Uterus (tissue), 4 donors: ENCODE results near the gene SPTLC2. TPM values are rescaled to one million over a fixed set of nuclear protein-coding genes. Genes with fewer than 3 reads are reported as not detected.

Experiments
- DNase-seq, 2 donors: peaks; one replicate each; pipeline ENCODE4 v3.0.0-alpha.2; 2019 to 2020
- H3K27ac ChIP-seq, 2 donors: fragments of 200-600 bp; sonication (generic); 1 replicate in 1 of 2; 2 replicates in 1 of 2; pipeline ENCODE4 v1.5.1; 2016 to 2018
- H3K27me3 ChIP-seq, 2 donors: fragments of 200-600 bp; sonication (generic); one replicate each; pipeline ENCODE4 v1.5.1; 2018 to 2019; ENCODE audit warnings: control low read depth in 1 of 2
- H3K36me3 ChIP-seq, 2 donors: fragments of 200-600 bp; sonication (generic); one replicate each; pipeline ENCODE4 v1.5.1; 2019; ENCODE audit warnings: control low read depth in 1 of 2
- H3K4me1 ChIP-seq, 2 donors: fragments of 200-600 bp; sonication (generic); one replicate each; pipeline ENCODE4 v1.5.1; 2018 to 2019; ENCODE audit warnings: control low read depth in 1 of 2
- H3K4me3 ChIP-seq, 2 donors: fragments of 200-600 bp; sonication (generic); 1 replicate in 1 of 2; 2 replicates in 1 of 2; pipeline ENCODE4 v1.5.1; 2018 to 2019; ENCODE audit warnings: mild to moderate bottlenecking in 1 of 2
- H3K9me3 ChIP-seq, 2 donors: fragments of 200-600 bp; sonication (generic); one replicate each; pipeline ENCODE4 v1.5.1; 2019; ENCODE audit warnings: control low read depth in 1 of 2
- POLR2A ChIP-seq, 2 donors: fragments of 450-650 bp; IDR thresholded peaks; one replicate each; pipeline ENCODE4 v1.6.1; 2016; ENCODE audit warnings: antibody characterized with exemption in 2 of 2, mild to moderate bottlenecking in 1 of 2, moderate library complexity in 1 of 2
- intact Hi-C: fragments of 100-400 bp; cut with DNase I; formaldehyde crosslinking; loops from one replicate; pipeline ENCODE4 v1.15.1; 2023; ENCODE audit warnings: low total_unique reads
- total RNA-seq, 4 donors: library from RNA; depleted of rRNA in 3 of 4; stranded (reverse); fragments of >200 nt in 3 of 4; gene quantifications; one replicate each; pipeline versions ENCODE4 v1.1.0 to v1.2.4, GENCODE V29; 2014 to 2023
- TF ChIP-seq, protein P1 (sequence below), 4 experiments: fragments of 200-600 bp in 2 of 4; fragments of 450-650 bp in 2 of 4; sonication (generic) in 2 of 4; IDR thresholded peaks; one replicate each; pipeline ENCODE4 v1.5.1; 2016 to 2019; ENCODE audit warnings: antibody characterized with exemption in 4 of 4, mild to moderate bottlenecking in 2 of 4, moderate library complexity in 1 of 4
- donor health status: DM: yes; HTN: yes; CAD: no.

Gene SPTLC2
- total RNA-seq, 4 donors from 2014 or later: 12.3 to 64.2 (median 32.1) TPM

DNA sequence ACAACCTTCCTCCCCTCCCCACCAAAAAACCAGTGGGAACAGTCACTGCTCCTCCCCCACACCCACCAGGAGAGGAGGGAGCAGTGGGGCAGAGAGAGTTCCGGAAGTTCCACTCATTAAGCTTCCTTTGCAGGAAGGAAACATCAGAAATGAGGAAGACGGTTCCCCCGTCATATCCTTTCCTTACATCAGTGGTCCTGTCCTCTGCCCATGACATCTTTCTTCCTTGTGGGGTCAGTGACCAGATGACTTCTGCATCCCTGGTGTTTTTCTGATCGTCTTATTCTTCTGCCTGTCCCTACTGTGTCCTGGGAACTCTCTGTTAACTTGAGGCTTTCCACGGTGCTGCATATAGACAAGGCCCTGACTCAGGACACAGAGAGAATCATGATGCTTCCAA lies 40.8 kb upstream of the SPTLC2 start:
- Histone ChIP-seq H3K4me1 (no peaks in the 10 kb centered on the region), H3K4me3 (no peak overlapping the region), H3K27me3 (no peaks in the 10 kb centered on the region), H3K27ac (no peak overlapping the region), H3K36me3 (no peaks in the 10 kb centered on the region), H3K9me3 (no peaks in the 10 kb centered on the region)
- no peak for TF ChIP-seq POLR2A (IDR thresholded peaks at IDR 0.05)
- TF ChIP-seq, protein P1, sequence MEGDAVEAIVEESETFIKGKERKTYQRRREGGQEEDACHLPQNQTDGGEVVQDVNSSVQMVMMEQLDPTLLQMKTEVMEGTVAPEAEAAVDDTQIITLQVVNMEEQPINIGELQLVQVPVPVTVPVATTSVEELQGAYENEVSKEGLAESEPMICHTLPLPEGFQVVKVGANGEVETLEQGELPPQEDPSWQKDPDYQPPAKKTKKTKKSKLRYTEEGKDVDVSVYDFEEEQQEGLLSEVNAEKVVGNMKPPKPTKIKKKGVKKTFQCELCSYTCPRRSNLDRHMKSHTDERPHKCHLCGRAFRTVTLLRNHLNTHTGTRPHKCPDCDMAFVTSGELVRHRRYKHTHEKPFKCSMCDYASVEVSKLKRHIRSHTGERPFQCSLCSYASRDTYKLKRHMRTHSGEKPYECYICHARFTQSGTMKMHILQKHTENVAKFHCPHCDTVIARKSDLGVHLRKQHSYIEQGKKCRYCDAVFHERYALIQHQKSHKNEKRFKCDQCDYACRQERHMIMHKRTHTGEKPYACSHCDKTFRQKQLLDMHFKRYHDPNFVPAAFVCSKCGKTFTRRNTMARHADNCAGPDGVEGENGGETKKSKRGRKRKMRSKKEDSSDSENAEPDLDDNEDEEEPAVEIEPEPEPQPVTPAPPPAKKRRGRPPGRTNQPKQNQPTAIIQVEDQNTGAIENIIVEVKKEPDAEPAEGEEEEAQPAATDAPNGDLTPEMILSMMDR (IDR thresholded peaks at IDR 0.05): no peak
- intact Hi-C loops: no loop called here
- no peak for DNase-seq

DNA sequence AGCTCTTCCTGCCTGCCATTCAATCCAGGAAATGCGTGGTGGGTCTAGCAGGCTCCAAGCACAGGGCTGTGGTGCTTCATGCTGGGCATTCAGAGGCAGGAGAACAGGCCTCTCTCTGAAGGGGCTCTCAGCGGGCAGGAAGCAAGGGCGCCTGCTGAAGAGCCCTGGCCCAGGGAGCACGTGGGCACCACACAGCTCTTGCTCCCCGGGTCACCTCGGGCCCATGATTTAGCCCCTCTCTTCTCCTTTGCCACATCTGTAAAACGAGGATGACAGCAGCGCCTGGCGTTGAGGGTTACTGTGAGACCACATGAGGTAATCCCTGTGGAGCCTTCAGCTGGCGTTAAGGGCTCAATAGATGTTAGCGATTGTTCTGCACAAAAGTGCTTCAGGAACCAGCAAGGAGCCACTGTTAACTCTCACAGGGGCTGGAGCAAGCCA lies 37.6 kb upstream of the SPTLC2 start:
- no peak overlapping the region for H3K27ac ChIP-seq
- DNase-seq: no peak
- no peaks in the 10 kb centered on the region for H3K27me3 ChIP-seq
- H3K9me3 ChIP-seq: no peaks in the 10 kb centered on the region
- no peaks in the 10 kb centered on the region for H3K36me3 ChIP-seq
- TF ChIP-seq, protein P1 (IDR thresholded peaks at IDR 0.05): no peak
- TF ChIP-seq POLR2A (IDR thresholded peaks at IDR 0.05): no peak
- no peaks in the 10 kb centered on the region for H3K4me1 ChIP-seq
- H3K4me3 ChIP-seq: no peak overlapping the region
- intact Hi-C loops: no loop called here

DNA sequence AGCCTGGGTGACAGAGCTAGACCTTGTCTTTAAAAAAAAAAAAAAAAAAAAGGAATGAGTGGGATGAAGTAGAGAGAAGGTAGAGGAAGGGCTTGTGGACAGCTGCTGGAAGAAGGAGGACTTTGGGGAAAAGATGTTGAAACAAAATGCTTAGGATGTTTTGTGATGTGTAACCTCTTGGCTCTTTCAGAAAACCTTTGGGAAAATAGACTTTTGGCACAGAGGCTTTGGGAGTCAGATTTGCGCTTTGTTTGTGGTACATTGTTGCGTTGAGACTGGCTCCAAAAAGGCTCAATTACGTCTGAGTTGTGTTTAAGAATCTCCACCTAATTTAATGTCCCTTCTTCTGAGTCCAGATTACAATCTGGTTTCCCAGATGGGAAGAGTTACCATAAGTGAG lies 32.9 kb upstream of the SPTLC2 start:
- intact Hi-C loops: no loop called here
- TF ChIP-seq POLR2A (IDR thresholded peaks at IDR 0.05): no peak
- TF ChIP-seq, protein P1 (IDR thresholded peaks at IDR 0.05): no peak
- Histone ChIP-seq H3K4me1 (no peaks in the 10 kb centered on the region), H3K27me3 (no peaks in the 10 kb centered on the region), H3K27ac (no peak overlapping the region), H3K9me3 (no peaks in the 10 kb centered on the region), H3K36me3 (no peaks in the 10 kb centered on the region), H3K4me3 (no peak overlapping the region)
- no peak for DNase-seq

DNA sequence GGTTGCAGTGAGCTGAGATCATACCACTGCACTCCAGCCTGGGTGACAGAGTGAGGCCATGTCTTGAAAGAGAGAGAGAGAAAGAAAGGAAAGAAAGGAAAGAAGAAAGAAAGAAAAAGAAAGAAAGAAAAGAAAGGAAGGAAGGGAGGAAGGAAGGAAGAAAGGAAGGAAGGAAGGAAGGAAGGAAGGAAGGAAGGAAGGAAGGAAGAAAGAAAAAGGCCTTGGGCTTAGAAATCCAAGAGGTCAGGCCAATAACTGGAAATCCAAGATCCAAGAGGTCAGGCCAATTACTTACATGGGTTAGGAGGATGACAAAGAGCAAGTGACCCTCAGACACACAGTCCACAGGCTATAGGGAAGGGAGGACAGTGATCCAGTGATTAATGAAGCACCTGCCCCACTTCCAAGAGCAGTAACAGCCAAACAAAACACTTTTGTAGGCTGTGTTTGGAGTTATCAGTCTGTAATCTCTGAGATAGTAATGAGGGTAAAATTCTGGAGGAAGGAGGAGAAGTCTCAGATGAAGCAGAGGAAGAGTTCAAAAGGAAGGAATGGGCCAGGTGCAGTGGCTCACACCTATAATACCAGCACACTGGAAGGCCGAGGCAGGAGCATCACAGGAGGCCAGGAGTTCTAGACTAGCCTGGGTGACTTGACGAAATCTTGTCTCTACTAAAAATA lies 32.2 kb upstream of the SPTLC2 start:
- H3K27me3 ChIP-seq: no peaks in the 10 kb centered on the region
- no peak for DNase-seq
- no peaks in the 10 kb centered on the region for H3K9me3 ChIP-seq
- intact Hi-C loops: no loop called here
- no peak overlapping the region for H3K4me3 ChIP-seq
- no peaks in the 10 kb centered on the region for H3K36me3 ChIP-seq
- H3K27ac ChIP-seq: no peak overlapping the region
- TF ChIP-seq, protein P1 (IDR thresholded peaks at IDR 0.05): no peak
- TF ChIP-seq POLR2A (IDR thresholded peaks at IDR 0.05): no peak
- no peaks in the 10 kb centered on the region for H3K4me1 ChIP-seq

DNA sequence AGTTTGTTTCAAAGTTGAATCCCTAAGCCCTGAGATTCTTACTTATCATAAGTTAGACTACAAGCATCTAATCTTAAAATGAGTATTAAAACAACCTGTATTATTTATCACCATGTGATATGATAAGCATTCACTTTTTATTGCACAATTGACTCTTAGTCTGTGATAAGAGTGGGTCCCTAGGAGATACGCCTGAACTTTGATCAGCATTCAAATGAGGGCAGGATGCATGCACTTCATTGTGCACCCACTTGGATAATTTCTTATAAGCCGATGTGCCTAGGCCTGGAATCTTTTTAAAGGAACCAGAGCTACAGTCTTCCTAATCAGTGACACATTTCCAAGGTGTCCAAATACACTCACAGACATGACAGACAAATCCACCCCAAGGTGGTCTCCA lies 31.4 kb upstream of the SPTLC2 start:
- H3K27me3 ChIP-seq: no peaks in the 10 kb centered on the region
- no peak for DNase-seq
- TF ChIP-seq POLR2A (IDR thresholded peaks at IDR 0.05): no peak
- TF ChIP-seq, protein P1 (IDR thresholded peaks at IDR 0.05): no peak
- no peaks in the 10 kb centered on the region for H3K9me3 ChIP-seq
- no peaks in the 10 kb centered on the region for H3K36me3 ChIP-seq
- intact Hi-C loops: no loop called here
- H3K4me3 ChIP-seq: no peak overlapping the region
- H3K4me1 ChIP-seq: no peaks in the 10 kb centered on the region
- no peak overlapping the region for H3K27ac ChIP-seq
